Glutamatergic neuron (in vitro differentiated cells): Measurements from ENCODE around the gene PEX3. TPM values are rescaled to one million over a fixed set of nuclear protein-coding genes. Genes with fewer than 3 reads are reported as not detected.

ENCODE experiments used
- DNase-seq: peaks from one replicate; pipeline ENCODE4 v3.0.0; 2022
- H3K27ac Mint-ChIP-seq: one replicate; pipeline ENCODE4 v1.8.0; 2020; ENCODE audit warnings: mild to moderate bottlenecking, mixed read lengths, inconsistent platforms; ENCODE audit not compliant: unreplicated experiment
- H3K27me3 Mint-ChIP-seq: one replicate; pipeline ENCODE4 v1.8.0; 2020; ENCODE audit warnings: mild to moderate bottlenecking, moderate library complexity, mixed read lengths, inconsistent platforms; ENCODE audit not compliant: unreplicated experiment
- H3K36me3 Mint-ChIP-seq: one replicate; pipeline ENCODE4 v1.8.0; 2020; ENCODE audit warnings: mild to moderate bottlenecking, mixed read lengths, inconsistent platforms; ENCODE audit not compliant: unreplicated experiment
- H3K4me1 Mint-ChIP-seq: one replicate; pipeline ENCODE4 v1.8.0; 2020; ENCODE audit warnings: mild to moderate bottlenecking, low read depth, mixed read lengths, inconsistent platforms; ENCODE audit not compliant: unreplicated experiment
- H3K4me3 Mint-ChIP-seq: one replicate; pipeline ENCODE4 v1.8.0; 2020; ENCODE audit warnings: mild to moderate bottlenecking, mixed read lengths, inconsistent platforms; ENCODE audit not compliant: unreplicated experiment
- H3K9me3 Mint-ChIP-seq: one replicate; pipeline ENCODE4 v1.8.0; 2020; ENCODE audit warnings: mild to moderate bottlenecking, moderate library complexity, mixed read lengths, inconsistent platforms; ENCODE audit not compliant: unreplicated experiment
- CTCF ChIP-seq: fragments of 200-600 bp; sonication (generic); IDR thresholded peaks from one replicate; pipeline ENCODE4 v1.5.0; 2021; ENCODE audit not compliant: partially characterized antibody, unreplicated experiment
- total RNA-seq: library from RNA; stranded (reverse); fragmentation: NEBNext Ultra II Directional; extraction: Animal tissue kit (Norgen Biotek cat#: 25700); gene quantifications from one replicate; pipeline ENCODE4 v1.2.1, GENCODE V29; 2021; ENCODE audit not compliant: unreplicated experiment

The PEX3 gene
- total RNA-seq, 1 donor from 2014 or later = 12.0 TPM

GRCh38 chr6:143449082-143449713 is 1.4 kb upstream of the PEX3 start:
- no peak overlapping the region for H3K27ac Mint-ChIP-seq
- no peak for DNase-seq
- H3K4me3 Mint-ChIP-seq = peak overlapping the region; percentile 98
- TF ChIP-seq CTCF = no peak
- peaks cover 8% of the 10 kb centered on the region for H3K27me3 Mint-ChIP-seq
- H3K4me1 Mint-ChIP-seq = peaks cover 5% of the 10 kb centered on the region
- H3K36me3 Mint-ChIP-seq = no peaks in the 10 kb centered on the region
- H3K9me3 Mint-ChIP-seq = peaks cover 4% of the 10 kb centered on the region

GRCh38 chr6:143449714-143450452 is 722 bp upstream of the PEX3 start:
- Mint-ChIP-seq H3K27ac (peak overlapping the region; percentile 92), H3K4me3 (peak overlapping the region; percentile 98), H3K36me3 (no peaks in the 10 kb centered on the region), H3K4me1 (peaks cover 5% of the 10 kb centered on the region), H3K27me3 (peaks cover 8% of the 10 kb centered on the region), H3K9me3 (peaks cover 4% of the 10 kb centered on the region)
- TF ChIP-seq CTCF = no peak
- DNase-seq = no peak

- TF ChIP-seq CTCF = no peak
Observed at GRCh38 chr6:143451531-143451930, 926 bp downstream of the PEX3 start.

GRCh38 chr6:143457563-143458359 is 7.2 kb downstream of the PEX3 start:
- Mint-ChIP-seq H3K36me3 (no peaks in the 10 kb centered on the region), H3K9me3 (no peaks in the 10 kb centered on the region), H3K4me1 (peaks cover 2% of the 10 kb centered on the region), H3K27ac (no peak overlapping the region), H3K4me3 (no peak overlapping the region), H3K27me3 (no peaks in the 10 kb centered on the region)
- TF ChIP-seq CTCF = no peak
- no peak for DNase-seq

More at GRCh38 chr6:143451531-143451930, 926 bp downstream of the PEX3 start:
- peaks cover 8% of the 10 kb centered on the region for H3K27me3 Mint-ChIP-seq
- no peaks in the 10 kb centered on the region for H3K36me3 Mint-ChIP-seq
- H3K4me1 Mint-ChIP-seq = peaks cover 5% of the 10 kb centered on the region
- peaks cover 4% of the 10 kb centered on the region for H3K9me3 Mint-ChIP-seq
- DNase-seq = no peak
- H3K4me3 Mint-ChIP-seq = peak overlapping the region; percentile 98
- no peak overlapping the region for H3K27ac Mint-ChIP-seq

GRCh38 chr6:143465546-143465945 is 14.9 kb downstream of the PEX3 start:
- Mint-ChIP-seq H3K4me3 (no peak overlapping the region), H3K36me3 (no peaks in the 10 kb centered on the region)

More at GRCh38 chr6:143465546-143465945, 14.9 kb downstream of the PEX3 start:
- Mint-ChIP-seq H3K27ac (no peak overlapping the region), H3K27me3 (peaks cover 4% of the 10 kb centered on the region), H3K9me3 (peaks cover 2% of the 10 kb centered on the region), H3K4me1 (peaks cover 2% of the 10 kb centered on the region)
- DNase-seq = no peak
- TF ChIP-seq CTCF = no peak
